IPS-18c (cell line): ENCODE measurements around the gene CLCN4.

ENCODE experiments used
- H3K4me3 ChIP-seq: 2 replicates; pipeline ENCODE4 v1.7.0; 2013; ENCODE audit warnings: low read depth, mild to moderate bottlenecking, low read length, moderate library complexity; ENCODE audit not compliant: insufficient read depth
- H3K9me3 ChIP-seq: one replicate; pipeline ENCODE4 v1.6.1; 2013; ENCODE audit warnings: mild to moderate bottlenecking, low read length, moderate library complexity; ENCODE audit not compliant: control insufficient read depth, insufficient read depth

CLCN4 gene

DNA sequence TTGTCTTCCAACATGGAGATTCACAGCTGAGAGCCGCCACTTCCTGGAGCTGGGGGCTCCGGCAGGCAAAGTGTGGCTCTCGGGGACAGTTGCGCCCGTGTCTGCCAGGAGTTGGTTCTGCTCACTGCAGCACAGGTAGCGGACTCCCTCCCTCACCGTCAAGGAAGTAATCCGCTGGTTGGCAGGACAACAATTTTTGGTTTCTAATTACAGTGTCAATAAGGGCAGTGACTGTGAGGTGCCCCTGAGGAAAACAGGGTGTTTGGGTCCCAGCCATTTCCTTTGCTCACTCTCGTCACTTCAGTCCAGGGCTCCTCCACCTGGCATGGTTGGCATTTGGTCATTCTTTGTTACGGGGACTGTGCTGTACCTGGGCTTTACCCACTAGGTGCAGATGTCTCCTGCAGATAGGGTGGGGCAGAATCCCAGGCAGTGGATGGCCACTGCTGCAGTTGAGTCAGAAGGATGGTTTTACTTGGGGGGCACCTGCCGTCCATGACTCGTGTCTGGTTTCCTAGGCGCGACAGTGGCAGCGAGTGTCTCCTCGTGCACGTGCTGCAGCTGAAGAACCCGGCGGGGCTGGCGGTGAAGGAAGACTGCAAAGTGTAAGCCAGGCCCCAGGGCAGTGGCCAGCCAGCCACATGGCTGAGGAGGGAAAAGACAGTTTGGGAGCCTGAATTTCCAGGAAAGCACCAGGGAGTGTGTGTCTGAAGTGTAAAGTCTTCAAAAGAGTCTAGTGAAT lies 32.1 kb upstream of the CLCN4 start:
- Histone ChIP-seq H3K4me3 (no peak overlapping the region), H3K9me3 (peaks cover 36% of the 10 kb centered on the region)

DNA sequence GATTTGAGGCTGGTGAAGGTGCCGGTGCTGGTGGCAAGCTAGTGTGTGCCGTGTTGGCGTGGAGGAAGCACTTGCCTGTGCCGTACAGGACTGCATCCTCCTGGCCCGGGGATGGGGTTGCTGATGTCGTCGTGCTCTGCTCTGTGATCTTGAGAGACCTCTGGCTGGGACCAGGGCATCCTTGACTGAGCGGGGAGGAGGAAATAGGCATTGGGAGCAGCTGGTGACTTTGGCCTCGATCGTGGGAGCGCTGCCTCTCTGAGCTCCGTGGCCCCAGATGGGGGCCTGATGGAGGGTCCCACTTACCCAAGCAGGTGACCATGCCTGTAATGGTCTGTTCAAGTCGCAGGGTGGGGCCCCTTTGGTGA lies 31.5 kb upstream of the CLCN4 start:
- H3K9me3 ChIP-seq = peaks cover 37% of the 10 kb centered on the region
- H3K4me3 ChIP-seq = no peak overlapping the region

DNA sequence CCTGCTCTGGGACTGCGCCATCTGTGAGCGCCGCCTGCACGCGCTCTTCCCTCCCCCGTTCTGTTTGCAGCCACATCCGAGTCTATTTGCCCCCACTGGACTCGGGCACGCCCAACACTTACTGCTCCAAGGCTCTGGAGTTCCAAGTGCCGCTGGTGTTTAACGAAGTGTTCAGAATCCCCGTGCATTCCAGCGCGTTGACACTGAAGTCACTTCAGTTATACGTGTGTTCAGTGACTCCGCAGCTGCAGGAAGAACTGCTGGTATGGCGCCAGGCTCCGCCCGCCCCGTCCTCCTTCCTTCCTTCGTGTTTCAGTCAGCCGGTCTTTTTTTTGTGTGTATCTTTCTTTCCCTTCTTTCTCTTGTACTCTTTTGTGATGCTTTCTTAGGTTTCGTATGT lies 30.7 kb upstream of the CLCN4 start:
- Histone ChIP-seq H3K9me3 (peaks cover 29% of the 10 kb centered on the region), H3K4me3 (no peak overlapping the region)

DNA sequence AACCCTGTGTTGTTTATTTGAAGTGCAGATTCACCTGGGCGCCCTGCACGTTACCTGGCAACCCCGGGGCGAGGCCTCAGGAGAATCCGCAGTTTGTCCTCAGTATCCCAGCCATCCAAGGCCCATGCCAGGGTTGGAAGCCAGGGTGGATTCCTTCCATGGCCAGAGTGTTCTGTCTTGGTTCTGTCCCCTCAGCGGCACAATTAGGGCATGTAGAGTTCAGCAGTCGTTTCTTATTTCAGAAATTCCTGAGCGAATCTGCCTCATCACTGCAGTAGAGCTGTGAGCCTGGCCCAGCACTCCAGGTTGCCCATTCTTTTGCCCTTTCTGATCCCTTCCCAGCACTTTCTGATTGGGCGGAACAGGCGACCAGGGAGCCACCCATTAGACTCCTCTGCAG lies 29.9 kb upstream of the CLCN4 start:
- Histone ChIP-seq H3K9me3 (peaks cover 23% of the 10 kb centered on the region), H3K4me3 (no peak overlapping the region)

DNA sequence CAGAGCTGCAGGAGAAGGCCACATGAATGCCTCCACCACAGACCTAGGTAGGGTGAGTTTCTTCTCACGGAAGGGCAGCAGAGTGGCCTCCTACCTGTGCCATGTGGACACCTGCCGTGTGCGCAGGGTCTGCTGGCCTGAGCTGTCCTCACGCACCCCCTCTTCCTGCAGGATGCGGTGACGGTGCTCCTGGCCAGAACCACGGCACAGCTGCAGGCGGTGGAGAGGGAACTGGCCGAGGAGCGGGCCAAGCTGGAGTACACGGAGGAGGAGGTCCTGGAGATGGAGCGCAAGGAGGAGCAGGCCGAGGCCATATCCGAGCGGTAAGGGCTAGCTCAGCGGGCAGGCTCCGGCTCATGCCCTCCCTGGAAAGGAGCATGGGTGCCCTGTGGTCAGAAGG lies 28.4 kb upstream of the CLCN4 start:
- no peak overlapping the region for H3K4me3 ChIP-seq
- peaks cover 23% of the 10 kb centered on the region for H3K9me3 ChIP-seq

DNA sequence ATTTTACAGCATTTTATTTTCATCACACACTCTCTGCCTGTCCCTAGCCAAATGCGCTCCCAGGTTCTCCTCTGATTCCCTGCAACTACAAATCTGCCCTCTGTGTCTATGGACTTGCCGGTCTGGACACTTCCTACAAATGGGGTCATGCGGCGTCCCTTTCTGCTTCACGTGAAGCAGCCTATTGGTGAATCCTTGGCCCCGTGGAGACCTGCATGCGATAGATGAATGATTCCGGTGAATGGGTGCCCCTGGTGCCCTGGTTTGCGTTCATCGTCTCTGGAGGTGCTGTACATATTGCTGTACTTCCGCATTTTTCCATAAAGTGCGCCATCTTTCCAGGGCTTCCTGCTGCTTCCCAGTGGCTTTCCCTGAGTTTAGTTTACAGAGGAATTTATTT lies 27.5 kb upstream of the CLCN4 start:
- H3K9me3 ChIP-seq = peaks cover 28% of the 10 kb centered on the region
- H3K4me3 ChIP-seq = no peak overlapping the region

DNA sequence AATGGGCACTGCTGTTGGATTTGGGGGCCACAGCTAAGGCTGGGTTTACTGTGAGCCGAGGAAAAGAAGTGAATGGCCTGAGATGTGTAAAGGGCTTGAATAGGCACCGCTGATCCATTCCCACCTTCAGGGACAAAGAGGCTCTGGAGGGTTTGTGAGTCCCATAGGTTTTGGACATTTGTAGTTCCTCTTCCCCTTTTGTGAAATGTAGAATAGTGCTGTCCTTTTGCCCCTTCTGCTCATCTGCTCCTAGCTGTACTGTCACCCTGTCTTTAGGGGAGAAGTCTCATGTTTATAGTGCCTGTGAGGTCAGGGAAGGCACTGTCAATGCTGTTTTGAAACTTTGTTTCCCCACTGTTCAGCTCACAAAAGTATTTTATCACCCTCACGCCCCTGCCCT lies 26.4 kb upstream of the CLCN4 start:
- no peak overlapping the region for H3K4me3 ChIP-seq
- H3K9me3 ChIP-seq = peaks cover 28% of the 10 kb centered on the region

DNA sequence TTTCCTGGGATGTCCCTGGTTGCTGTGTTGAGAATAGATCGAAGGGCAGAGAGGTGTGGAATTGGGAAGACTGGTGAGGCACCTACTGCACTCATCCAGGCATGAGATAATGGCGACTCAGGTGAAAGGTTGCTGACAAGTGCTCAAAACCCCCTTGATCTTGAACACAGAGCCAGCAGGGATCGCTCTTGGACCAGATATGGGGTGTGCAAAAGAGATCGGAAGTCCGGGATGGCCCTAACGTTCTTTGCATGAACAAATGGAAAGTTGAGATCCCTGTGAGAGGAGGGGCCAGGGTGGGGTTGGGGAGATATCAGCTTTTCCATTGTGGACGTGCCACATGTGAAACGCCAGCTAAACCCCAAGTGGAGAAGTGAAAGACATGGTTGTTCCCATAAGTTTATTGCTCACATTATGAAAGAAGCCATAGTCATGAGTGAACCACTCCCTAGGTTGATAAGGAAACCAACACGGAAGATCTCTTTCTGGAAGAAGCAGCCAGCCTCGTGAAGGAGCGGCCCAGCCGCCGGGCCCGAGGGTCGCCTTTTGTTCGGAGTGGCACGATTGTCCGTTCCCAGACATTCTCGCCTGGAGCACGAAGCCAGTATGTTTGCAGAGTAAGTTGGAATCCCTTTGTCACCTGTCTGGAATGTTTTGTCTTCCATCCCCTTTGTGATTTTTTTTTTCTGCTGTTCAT lies 22.6 kb upstream of the CLCN4 start:
- Histone ChIP-seq H3K4me3 (no peak overlapping the region), H3K9me3 (peaks cover 27% of the 10 kb centered on the region)

DNA sequence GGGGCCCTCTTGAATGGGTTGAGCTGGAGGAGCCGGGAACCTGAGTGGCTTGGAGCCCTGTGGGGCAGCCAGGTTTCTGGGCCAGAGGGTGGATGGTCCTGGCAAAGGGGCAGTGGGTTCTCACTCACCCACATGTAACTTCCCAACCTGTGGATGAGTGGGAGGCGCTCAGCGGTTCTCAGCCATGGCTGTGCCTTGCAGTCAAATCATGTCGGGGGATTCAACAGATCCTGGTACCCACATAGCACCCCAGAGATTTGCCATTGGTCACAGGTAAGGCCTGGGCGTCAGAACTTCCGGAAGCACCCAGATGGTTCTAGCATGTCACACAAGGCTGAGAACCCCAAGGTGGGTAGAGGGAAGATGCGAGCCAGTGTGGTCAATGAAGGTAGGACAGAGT lies 21.9 kb upstream of the CLCN4 start:
- H3K4me3 ChIP-seq = no peak overlapping the region
- H3K9me3 ChIP-seq = peaks cover 23% of the 10 kb centered on the region

DNA sequence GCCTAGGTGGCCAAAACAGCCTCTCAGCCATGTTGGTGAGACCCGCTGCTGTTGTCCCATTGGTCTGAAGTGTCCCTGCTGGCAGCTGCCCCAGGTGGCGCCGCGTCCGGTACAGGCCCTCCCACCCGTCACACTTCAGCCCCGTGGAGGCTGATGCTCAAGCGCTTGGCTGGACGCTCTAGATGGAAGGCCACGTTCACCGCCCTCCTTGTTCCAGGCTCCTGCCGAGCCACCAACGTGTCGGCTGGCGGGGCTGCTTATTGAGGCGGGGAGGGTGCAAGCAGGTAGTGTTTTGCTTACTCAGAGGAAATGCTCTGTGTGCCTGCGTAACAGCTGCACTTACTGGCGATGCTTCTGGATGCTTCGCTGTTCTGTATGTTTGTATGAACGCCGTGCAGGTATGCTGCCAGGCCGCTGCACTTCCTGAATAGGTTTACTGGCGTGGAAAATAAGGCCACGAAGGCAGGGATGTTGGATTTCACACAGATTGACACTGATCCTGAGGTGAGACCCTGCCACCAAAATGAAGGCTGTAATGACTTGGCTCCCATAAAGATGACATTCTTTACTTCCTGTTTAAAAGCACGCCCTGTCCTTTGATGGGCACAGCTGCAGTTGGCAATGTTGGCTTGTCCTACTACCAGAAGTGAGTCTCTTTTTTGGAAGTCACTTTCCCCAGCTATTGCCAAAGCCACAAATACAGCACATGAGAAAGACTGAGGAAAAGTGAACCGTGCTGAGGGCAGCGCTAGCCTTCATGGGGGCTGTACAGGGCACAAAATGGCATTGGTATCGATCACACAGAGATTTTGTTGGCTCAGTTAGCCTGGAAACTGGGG lies 21.0 kb upstream of the CLCN4 start:
- H3K9me3 ChIP-seq = peaks cover 23% of the 10 kb centered on the region
- no peak overlapping the region for H3K4me3 ChIP-seq

DNA sequence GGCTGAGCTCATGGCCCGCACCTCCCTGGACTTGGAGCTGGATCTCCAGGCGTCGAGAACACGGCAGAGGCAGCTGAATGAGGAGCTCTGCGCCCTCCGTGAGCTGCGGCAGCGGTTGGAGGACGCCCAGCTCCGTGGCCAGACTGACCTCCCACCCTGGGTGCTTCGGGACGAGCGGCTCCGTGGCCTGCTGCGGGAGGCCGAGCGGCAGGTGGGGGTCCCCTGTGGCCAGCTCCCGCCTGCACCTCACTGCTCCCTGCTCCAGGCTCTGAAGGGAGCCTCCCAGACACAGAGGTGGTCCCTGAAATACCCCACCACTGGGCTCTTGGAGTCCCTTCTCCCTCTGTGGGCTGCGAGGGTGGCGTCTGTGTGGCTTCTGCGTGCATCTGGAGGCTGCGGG lies 18.0 kb upstream of the CLCN4 start:
- H3K4me3 ChIP-seq = no peak overlapping the region

DNA sequence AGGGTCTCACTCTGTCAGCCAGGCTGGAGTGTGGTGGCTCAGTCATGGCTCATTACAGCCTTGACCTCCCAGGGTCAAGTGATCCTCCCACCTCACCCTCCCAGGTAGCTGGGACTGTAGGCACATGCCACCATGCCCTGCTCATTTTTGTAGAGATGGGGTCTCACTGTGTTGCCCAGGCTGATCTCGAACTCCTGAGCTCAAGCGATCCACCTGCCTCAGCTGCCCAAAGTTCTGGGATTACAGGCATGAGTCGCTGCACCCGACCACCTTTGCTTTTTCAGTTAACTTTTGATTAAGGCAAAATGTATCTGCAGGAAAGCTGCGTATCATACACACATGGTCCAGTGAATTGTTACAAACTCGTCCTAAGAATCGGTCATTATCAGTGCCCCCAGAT lies 16.5 kb upstream of the CLCN4 start:
- peaks cover 7% of the 10 kb centered on the region for H3K9me3 ChIP-seq
- H3K4me3 ChIP-seq = no peak overlapping the region

More for the DNA sequence above, 18.0 kb upstream of the CLCN4 start:
- H3K9me3 ChIP-seq = peaks cover 17% of the 10 kb centered on the region

DNA sequence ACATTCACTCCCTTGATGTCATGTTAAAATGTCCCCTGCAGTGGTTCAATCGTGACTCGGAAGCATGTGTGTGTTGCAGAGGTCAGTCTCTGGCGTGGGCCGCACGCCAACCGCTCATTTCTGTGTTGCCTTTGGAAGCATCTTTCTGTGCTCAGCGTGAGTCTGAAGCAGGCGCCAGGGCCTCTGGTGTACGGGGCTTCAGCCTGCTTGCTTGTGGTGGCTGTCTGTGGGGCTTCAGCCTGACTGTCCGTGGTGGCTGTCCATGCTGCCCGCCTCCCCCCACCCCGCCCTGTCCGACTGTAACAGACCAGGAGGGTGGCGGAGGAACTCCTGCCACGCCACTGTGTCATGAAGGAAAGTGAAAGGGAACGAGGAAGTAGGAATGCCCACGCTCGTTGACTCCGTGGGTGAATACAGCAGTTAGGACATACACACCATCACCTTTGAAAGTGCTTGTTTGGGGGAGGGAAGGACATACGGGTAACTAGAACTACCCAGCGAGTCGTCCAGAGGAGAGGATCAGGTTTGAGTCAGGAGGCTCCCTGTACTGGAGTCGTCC lies 14.7 kb upstream of the CLCN4 start:
- Histone ChIP-seq H3K4me3 (no peak overlapping the region), H3K9me3 (peaks cover 3% of the 10 kb centered on the region)

DNA sequence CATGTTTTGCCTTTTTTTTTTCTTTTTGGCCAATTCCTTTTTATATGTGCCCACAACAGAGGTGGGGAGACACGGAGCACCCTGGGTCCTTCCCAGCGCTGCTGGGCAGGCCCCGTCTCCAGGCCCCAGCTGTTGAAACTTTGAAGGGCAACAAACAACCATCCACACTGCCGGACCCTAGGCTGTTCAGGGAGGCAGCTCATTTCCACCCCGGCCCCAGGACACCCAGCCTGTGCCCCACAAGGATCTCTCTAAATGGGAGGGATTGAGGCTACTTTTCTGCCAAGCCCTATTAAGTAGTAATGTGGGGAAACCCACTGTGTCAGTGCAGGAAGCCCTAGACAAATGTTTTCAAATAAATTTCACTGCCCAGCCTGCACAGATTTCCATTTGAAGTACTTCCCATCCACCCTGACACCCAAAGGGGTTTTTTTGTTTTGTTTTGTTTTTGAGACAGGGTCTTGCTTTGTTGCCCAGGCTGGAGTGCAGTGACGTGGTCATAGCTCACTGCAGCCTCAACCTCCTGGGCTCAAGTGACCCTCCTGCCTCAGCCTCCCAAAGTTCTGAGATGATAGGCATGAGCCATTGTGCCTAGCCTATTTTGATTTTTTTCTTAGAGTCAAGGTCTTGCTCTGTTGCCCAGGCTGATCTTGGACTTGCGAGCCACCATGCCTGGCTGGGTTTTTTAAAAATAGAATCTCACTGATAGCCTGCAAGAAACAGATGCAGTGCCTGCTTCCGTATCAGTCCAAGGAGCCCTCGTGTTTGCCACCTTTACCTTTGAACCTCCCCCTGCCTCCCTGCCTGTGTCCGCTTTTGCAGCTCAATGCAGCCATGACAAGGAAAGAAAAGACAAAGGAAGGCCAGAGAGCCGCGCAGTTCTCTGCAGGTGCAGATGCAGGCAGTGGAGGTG lies 13.4 kb upstream of the CLCN4 start:
- Histone ChIP-seq H3K4me3 (no peak overlapping the region), H3K9me3 (peaks cover 3% of the 10 kb centered on the region)

DNA sequence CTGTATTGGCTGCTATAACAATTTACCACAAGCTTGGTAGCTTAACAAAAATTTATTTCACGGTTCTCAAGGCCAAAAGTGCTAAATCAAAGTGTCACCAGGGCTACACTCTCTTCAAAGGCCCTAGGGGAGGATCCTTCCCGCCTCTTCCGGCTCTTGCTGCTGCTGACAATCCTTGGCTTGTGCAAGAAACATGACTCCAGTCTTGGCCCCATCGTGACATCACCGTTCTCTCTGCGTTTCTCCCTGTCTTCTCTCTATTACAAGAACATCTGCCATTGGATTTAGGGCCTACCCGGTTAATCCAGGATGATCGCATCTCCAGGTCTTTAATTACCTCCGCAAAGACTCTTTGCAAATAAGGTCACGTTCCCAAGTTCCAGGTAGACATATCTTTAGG lies 10.4 kb upstream of the CLCN4 start:
- H3K9me3 ChIP-seq = peaks cover 10% of the 10 kb centered on the region
- no peak overlapping the region for H3K4me3 ChIP-seq

DNA sequence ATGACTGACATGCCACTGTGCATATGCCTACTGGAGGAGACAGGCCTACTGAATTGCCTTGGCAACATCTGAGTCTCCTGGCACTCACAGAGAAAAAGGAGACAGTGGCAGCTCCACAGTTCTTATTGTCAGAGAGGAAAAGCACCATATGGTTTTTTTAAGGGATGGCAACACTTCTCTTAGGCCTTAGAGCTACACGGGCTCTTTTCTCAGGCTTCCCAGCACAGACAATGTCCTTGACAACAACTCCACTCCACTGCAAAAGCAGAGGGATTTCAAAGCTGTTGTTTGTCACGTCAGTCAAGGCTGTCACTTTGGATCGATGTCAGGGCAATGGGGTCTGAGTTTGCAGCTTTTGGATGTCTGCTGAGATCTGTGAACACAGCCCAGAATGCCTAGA lies 4.7 kb upstream of the CLCN4 start:
- Histone ChIP-seq H3K4me3 (no peak overlapping the region), H3K9me3 (peaks cover 13% of the 10 kb centered on the region)

DNA sequence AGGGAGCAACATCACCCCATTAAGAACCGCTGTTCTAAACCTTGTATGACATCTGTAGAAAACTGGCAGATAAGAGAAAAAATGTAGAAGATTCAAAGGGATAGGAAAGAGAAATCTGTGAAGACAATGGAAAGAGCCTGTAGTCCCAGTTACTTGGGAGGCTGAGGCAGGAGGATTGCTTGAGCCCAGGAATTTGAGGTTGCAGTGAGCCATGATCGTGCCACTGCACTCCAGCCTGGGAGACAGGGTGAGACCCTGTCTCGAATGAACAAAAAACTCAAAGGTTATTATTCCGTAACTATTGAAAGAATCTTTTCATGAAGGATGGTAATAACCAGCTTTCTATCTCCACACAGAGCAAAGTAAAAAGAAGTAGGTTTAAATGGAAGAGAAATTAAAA lies 1.6 kb upstream of the CLCN4 start:
- Histone ChIP-seq H3K9me3 (peaks cover 15% of the 10 kb centered on the region), H3K4me3 (no peak overlapping the region)
